Activated CD4-positive, alpha-beta T cell treated with anti-CD3 and anti-CD28 coated beads, Interleukin-2, amount 10 ng/mL, durations not matched to agents 7 days and 5 days (primary cell): ENCODE results near the gene CDHR1. TPM values are rescaled to one million over a fixed set of nuclear protein-coding genes. Genes with fewer than 3 reads are reported as not detected.

Experiments used
- CTCF ChIA-PET: fragments of 350-600 bp; sonication (Branson Sonifier 250); formaldehyde crosslinking; loops from one replicate; lab custom pipeline; 2021; ENCODE audit warnings: antibody characterized with exemption; lab: Charles Lee
- POLR2A ChIA-PET: fragments of 350-600 bp; sonication (Branson Sonifier 250); formaldehyde crosslinking; loops from one replicate; lab custom pipeline; 2021; ENCODE audit warnings: antibody characterized with exemption; lab: Charles Lee
- DNase-seq: peaks from one replicate; pipeline ENCODE4 v3.0.0-alpha.2; 2020
- H3K27ac Mint-ChIP-seq: one replicate; pipeline ENCODE4 v1.8.0; 2021; ENCODE audit warnings: mild to moderate bottlenecking, moderate library complexity, mixed read lengths
- H3K27me3 Mint-ChIP-seq: one replicate; pipeline ENCODE4 v1.8.0; 2021; ENCODE audit warnings: mixed read lengths
- H3K36me3 Mint-ChIP-seq: one replicate; pipeline ENCODE4 v1.8.0; 2021; ENCODE audit warnings: low read depth, mixed read lengths
- H3K4me1 Mint-ChIP-seq: one replicate; pipeline ENCODE4 v1.8.0; 2021; ENCODE audit warnings: mixed read lengths
- H3K4me3 Mint-ChIP-seq: one replicate; pipeline ENCODE4 v1.8.0; 2021; ENCODE audit warnings: mild to moderate bottlenecking, moderate library complexity, mixed read lengths
- H3K9me3 Mint-ChIP-seq: one replicate; pipeline ENCODE4 v1.8.0; 2021; ENCODE audit warnings: mixed read lengths
- total RNA-seq, 2 experiments: library from RNA; stranded (reverse); gene quantifications; one replicate each; pipeline ENCODE4 v1.2.3, GENCODE V29; 2021

Gene CDHR1
- total RNA-seq, 2 experiments from 2014 or later = 0.07 TPM; not detected in 1

GRCh38 chr10:84244651-84245270 is 50.4 kb downstream of the CDHR1 start, which contains the start of gene RGR:
TSS of gene RGR (plus strand) at chr10:84245053. CDS start at chr10:84245091, 38 bp downstream.
- Mint-ChIP-seq H3K27ac (no peak within 1 kb of the TSS), H3K4me1 (no peaks in the 10 kb centered on the region), H3K4me3 (no peak within 1 kb of the TSS), H3K9me3 (no peaks in the 10 kb centered on the region), H3K36me3 (no peaks in the 10 kb centered on the region), H3K27me3 (peaks cover 2% of the 10 kb centered on the region)
- CTCF ChIA-PET = interaction anchor here (1.8 to 3.9 kb wide), 2 partner anchors 12 to 30 kb away, joined by 3 to 15 read pairs; no protein-coding TSS in a partner anchor
- DNase-seq = no peak
- POLR2A ChIA-PET = no interaction called here

DNA sequence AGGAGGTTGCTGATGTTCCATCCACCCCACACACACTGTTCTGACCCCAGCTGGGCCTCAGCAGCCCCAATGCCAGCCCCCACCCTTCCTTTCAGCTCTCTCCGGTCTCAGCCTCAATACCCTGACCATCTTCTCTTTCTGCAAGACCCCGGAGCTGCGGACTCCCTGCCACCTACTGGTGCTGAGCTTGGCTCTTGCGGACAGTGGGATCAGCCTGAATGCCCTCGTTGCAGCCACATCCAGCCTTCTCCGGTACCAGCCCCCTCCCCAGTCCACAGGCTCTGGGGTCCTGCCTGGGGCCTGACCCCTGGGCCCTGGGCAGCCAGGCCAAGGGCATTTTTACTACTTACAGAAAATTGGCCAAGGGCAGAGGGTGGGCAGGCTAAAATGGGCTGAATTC is 53.2 kb downstream of the CDHR1 start:
- no peak overlapping the region for H3K27ac Mint-ChIP-seq
- ChIA-PET POLR2A (no interaction called here), CTCF (interaction anchor here (1.2 to 3.9 kb wide), 2 partner anchors 9 to 14 kb away, joined by 6 to 15 read pairs; no protein-coding TSS in a partner anchor)
- peaks cover 7% of the 10 kb centered on the region for H3K27me3 Mint-ChIP-seq
- H3K4me1 Mint-ChIP-seq = no peaks in the 10 kb centered on the region
- no peak overlapping the region for H3K4me3 Mint-ChIP-seq
- no peaks in the 10 kb centered on the region for H3K9me3 Mint-ChIP-seq
- DNase-seq = no peak
- no peaks in the 10 kb centered on the region for H3K36me3 Mint-ChIP-seq

- no peak overlapping the region for H3K27ac Mint-ChIP-seq
- no peaks in the 10 kb centered on the region for H3K36me3 Mint-ChIP-seq
- no peak overlapping the region for H3K4me3 Mint-ChIP-seq
- CTCF ChIA-PET = interaction anchor here (0.8 to 3.9 kb wide), 4 partner anchors 8 to 288 kb away, joined by 3 to 15 read pairs (median 6); no protein-coding TSS in a partner anchor
- DNase-seq = no peak
- POLR2A ChIA-PET = no interaction called here
- H3K27me3 Mint-ChIP-seq = peaks cover 12% of the 10 kb centered on the region
- no peaks in the 10 kb centered on the region for H3K4me1 Mint-ChIP-seq
- H3K9me3 Mint-ChIP-seq = no peaks in the 10 kb centered on the region
These were observed 54.5 kb downstream of the CDHR1 start for GRCh38 chr10:84248794-84249193.

- Mint-ChIP-seq H3K4me3 (no peak overlapping the region), H3K27me3 (peaks cover 12% of the 10 kb centered on the region), H3K9me3 (no peaks in the 10 kb centered on the region), H3K27ac (no peak overlapping the region), H3K4me1 (no peaks in the 10 kb centered on the region), H3K36me3 (no peaks in the 10 kb centered on the region)
- ChIA-PET POLR2A (no interaction called here), CTCF (interaction anchor here (0.6 kb wide), 1 partner anchor 109 kb away, joined by 3 read pairs; no protein-coding TSS in a partner anchor)
- no peak for DNase-seq
These were observed 60.5 kb downstream of the CDHR1 start for GRCh38 chr10:84254552-84255478.

DNA sequence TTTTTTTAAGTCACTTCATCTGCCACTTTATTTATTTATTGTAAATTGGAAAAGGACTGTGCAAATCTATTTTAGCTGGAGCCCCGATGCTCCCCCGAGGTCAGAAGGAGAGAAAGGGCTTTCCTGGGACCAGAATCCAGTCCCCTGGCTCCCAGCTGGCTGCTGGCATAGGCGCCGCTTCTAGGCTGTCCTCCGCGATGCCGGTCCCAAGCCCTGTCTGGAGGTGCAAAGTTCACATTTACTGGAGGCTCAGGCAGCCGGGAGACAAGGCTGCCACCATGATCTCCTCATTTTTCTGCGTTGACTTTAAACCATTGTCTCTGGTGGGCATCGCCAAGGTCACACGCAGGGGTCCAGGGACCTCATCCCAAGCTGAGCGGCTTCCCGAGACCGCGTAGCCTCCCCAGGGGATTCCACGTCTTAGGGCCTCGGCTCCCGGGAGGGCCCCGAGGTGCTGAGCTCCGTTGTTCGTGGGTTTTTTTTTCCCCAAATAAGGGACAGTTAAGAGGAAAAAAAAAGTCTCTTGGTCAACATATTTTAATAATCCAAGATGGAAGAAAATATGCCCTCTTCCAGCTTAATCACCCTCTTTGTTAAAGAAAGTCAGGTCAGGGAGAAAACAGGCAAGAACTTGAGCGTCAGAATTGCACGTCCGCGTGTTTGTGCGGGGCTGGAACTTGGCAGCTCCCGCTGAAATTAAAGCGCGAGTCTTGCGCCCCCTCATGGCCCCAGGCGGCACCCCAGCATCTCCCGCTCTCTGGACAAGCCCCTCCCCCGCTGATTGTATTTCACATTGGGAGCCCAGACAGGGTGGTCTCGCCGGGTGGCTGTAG is 62.4 kb downstream of the CDHR1 start:
- CTCF ChIA-PET = interaction anchor here (0.8 to 2.1 kb wide), 7 partner anchors 10 to 284 kb away, joined by 3 to 15 read pairs (median 5); partner anchors contain the start of gene RGR
- no peak overlapping the region for H3K27ac Mint-ChIP-seq
- H3K4me1 Mint-ChIP-seq = no peaks in the 10 kb centered on the region
- peaks cover 11% of the 10 kb centered on the region for H3K27me3 Mint-ChIP-seq
- POLR2A ChIA-PET = no interaction called here
- H3K9me3 Mint-ChIP-seq = no peaks in the 10 kb centered on the region
- no peak overlapping the region for H3K4me3 Mint-ChIP-seq
- no peaks in the 10 kb centered on the region for H3K36me3 Mint-ChIP-seq
- peak; percentile 41 for DNase-seq

- CTCF ChIA-PET = interaction anchor here (0.8 to 2.1 kb wide), 7 partner anchors 9 to 283 kb away, joined by 3 to 15 read pairs (median 5); partner anchors contain the start of gene RGR
- H3K4me3 Mint-ChIP-seq = no peak overlapping the region
- POLR2A ChIA-PET = no interaction called here
These were observed 63.1 kb downstream of the CDHR1 start for GRCh38 chr10:84257343-84258020.

GRCh38 chr10:84258034-84258695 is 63.8 kb downstream of the CDHR1 start:
- Mint-ChIP-seq H3K4me1 (no peaks in the 10 kb centered on the region), H3K4me3 (no peak overlapping the region), H3K36me3 (no peaks in the 10 kb centered on the region), H3K27ac (no peak overlapping the region), H3K9me3 (no peaks in the 10 kb centered on the region), H3K27me3 (peaks cover 11% of the 10 kb centered on the region)
- no peak for DNase-seq
- CTCF ChIA-PET = interaction anchor here (1.9 to 2.1 kb wide), 2 partner anchors 9 to 282 kb away, joined by 7 to 8 read pairs; no protein-coding TSS in a partner anchor
- POLR2A ChIA-PET = no interaction called here

More at GRCh38 chr10:84257343-84258020, 63.1 kb downstream of the CDHR1 start:
- DNase-seq = no peak
- Mint-ChIP-seq H3K27me3 (peaks cover 9% of the 10 kb centered on the region), H3K4me1 (no peaks in the 10 kb centered on the region), H3K36me3 (no peaks in the 10 kb centered on the region), H3K27ac (no peak overlapping the region), H3K9me3 (no peaks in the 10 kb centered on the region)

DNA sequence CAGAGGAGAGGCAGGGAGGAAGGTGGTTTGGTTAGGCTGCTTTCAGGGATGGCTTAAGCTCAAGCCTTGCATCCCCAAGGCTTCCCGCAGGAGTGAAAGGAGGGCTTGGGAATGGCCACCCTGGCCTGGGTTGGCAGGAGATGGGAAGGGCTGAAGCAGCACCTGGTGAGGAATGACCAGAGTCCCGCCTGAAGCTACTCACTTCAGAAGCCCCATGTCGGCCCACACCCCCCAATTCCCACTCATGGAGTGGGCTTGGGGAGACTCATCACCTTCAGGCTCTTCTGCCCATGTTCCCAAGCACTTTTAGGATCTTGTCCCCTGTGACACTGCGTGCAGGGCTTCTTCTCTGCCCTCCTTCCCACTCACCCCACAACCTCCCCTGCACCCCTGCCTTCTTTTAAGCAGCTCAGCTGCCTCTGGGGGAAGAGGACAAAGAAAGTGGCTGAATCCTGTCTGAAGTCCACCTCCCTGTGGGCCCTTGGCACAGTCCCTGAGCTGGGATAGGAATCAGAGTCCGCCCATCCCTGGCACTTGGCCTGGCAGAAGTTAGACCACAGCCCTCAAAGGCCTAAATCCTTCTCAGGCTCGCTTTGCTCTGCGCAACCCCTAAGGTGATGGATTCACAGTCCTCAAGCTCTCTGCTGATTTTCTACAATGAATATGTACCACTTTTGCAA is 67.0 kb downstream of the CDHR1 start:
- Mint-ChIP-seq H3K36me3 (no peaks in the 10 kb centered on the region), H3K4me3 (no peak overlapping the region), H3K4me1 (peaks cover 4% of the 10 kb centered on the region), H3K9me3 (no peaks in the 10 kb centered on the region), H3K27ac (no peak overlapping the region), H3K27me3 (peaks cover 16% of the 10 kb centered on the region)
- ChIA-PET CTCF (interaction anchor here (0.9 to 1.6 kb wide), 3 partner anchors 9 to 279 kb away, joined by 3 to 4 read pairs (median 4); no protein-coding TSS in a partner anchor), POLR2A (no interaction called here)
- no peak for DNase-seq

GRCh38 chr10:84262190-84262956 is 68.0 kb downstream of the CDHR1 start:
- H3K4me1 Mint-ChIP-seq = peaks cover 5% of the 10 kb centered on the region
- ChIA-PET POLR2A (no interaction called here), CTCF (interaction anchor here (1.4 to 1.6 kb wide), 2 partner anchors 10 to 278 kb away, joined by 3 to 4 read pairs; no protein-coding TSS in a partner anchor)
- no peak for DNase-seq
- H3K9me3 Mint-ChIP-seq = no peaks in the 10 kb centered on the region
- H3K36me3 Mint-ChIP-seq = no peaks in the 10 kb centered on the region
- H3K4me3 Mint-ChIP-seq = no peak overlapping the region
- no peak overlapping the region for H3K27ac Mint-ChIP-seq
- peaks cover 14% of the 10 kb centered on the region for H3K27me3 Mint-ChIP-seq

GRCh38 chr10:84263716-84264115 is 69.4 kb downstream of the CDHR1 start:
- peaks cover 14% of the 10 kb centered on the region for H3K27me3 Mint-ChIP-seq
- POLR2A ChIA-PET = no interaction called here
- H3K4me3 Mint-ChIP-seq = no peak overlapping the region
- DNase-seq = no peak
- H3K9me3 Mint-ChIP-seq = no peaks in the 10 kb centered on the region
- CTCF ChIA-PET = interaction anchor here (0.5 to 2.1 kb wide), 5 partner anchors 11 to 354 kb away, joined by 3 to 11 read pairs (median 3); no protein-coding TSS in a partner anchor
- H3K27ac Mint-ChIP-seq = no peak overlapping the region
- H3K4me1 Mint-ChIP-seq = peaks cover 15% of the 10 kb centered on the region
- H3K36me3 Mint-ChIP-seq = no peaks in the 10 kb centered on the region
